GM21515 (cell line): ENCODE measurements around the gene PSKH1.

Experiments
- ATAC-seq: cut with Tn5 transposase; IDR thresholded peaks from one replicate; pipeline ENCODE4 v1.9.1; 2021; ENCODE audit not compliant: unreplicated experiment

The PSKH1 gene

DNA sequence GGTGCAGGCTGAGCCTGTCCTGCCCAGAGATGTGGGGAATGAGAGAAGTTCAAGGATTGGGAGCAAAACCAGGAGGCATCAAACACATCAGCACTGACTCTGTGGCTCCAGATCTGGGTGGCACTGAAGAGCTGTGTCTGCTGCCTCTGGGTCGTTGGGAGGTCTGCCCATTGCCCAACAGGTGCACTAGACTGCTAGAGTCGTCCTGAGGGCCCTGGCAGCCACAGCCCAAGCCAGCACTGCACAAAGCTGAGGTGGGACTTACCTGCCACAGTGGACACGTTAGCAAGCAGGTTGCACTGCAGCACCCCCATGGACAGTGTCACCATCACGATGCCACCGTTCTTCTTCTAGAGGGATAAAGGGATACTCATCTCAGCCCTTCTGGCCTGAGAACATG lies 84.0 kb downstream of the PSKH1 start:
- no peak for ATAC-seq

DNA sequence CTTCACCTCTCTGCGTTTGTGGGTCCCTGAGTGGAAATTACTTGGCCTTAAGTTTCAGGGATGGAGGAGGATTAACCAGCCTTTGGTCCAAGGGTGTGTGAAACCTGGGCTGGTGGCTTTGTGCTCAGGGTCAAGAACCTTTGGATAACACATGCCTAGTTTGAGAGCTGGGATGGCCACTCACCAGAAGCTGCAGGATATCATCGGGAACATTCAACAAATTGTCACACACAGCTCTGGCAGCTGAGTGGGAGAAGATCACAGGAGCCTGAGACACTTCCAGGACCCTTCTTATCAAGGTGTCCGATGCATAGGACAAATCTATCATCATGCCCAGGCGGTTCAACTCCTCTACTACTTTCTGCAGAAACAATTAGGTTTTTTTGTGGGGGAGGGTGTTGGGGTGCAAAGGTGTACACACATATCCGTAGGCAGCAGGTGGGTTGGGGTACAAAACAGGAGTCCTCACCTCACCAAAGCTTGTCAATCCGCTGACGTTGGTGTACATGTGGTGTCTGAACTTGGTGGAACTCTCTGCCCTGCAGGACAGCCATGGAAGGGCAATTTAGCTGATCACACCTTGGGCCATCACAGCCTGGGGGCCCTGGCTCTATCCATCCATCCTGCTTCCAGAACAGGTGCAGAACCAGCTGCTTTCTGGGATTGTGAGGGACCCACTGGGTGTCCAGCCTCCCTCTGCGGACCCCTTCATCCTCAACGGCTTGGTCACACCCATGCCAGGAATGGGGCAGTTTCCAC lies 84.6 kb downstream of the PSKH1 start:
- no peak for ATAC-seq
